ENCODE data around the gene KREMEN1. TPM values are rescaled to one million over a fixed set of nuclear protein-coding genes. Genes with fewer than 3 reads are reported as not detected.
"Not testable (repeated sequence)": the region's sequence is repeated elsewhere in the genome, so short reads cannot be mapped to it uniquely, and the experiment has no call there.

KREMEN1 gene
- 94.7 TPM for polyA plus RNA-seq (ENCODE audit: insufficient read length)

- DNase-seq (ENCODE audit: low read depth): no peak
These were observed at the start of gene KREMEN1 for GRCh38 chr22:29072979-29073617. Gene KREMEN1 (plus strand): TSS chr22:29073035. CDS start chr22:29073131, 96 bp downstream.

GRCh38 chr22:29023172-29023796 is 49.6 kb upstream of the KREMEN1 start:
- no peak for DNase-seq (ENCODE audit: low read depth)

- no peak for DNase-seq (ENCODE audit: low read depth)
These were observed 46.3 kb upstream of the KREMEN1 start for GRCh38 chr22:29026579-29026978.

GRCh38 chr22:29028468-29028867 is 44.4 kb upstream of the KREMEN1 start:
- DNase-seq (ENCODE audit: low read depth): no peak

GRCh38 chr22:29029202-29030000 is 43.4 kb upstream of the KREMEN1 start:
- no peak for DNase-seq (ENCODE audit: low read depth)

- no peak for DNase-seq (ENCODE audit: low read depth)
These were observed 42.7 kb upstream of the KREMEN1 start for GRCh38 chr22:29030016-29030617.

GRCh38 chr22:29030618-29031226 is 42.1 kb upstream of the KREMEN1 start:
- no peak for DNase-seq (ENCODE audit: low read depth)

- DNase-seq (ENCODE audit: low read depth): no peak
These were observed 41.4 kb upstream of the KREMEN1 start for GRCh38 chr22:29031227-29032011.

- DNase-seq (ENCODE audit: low read depth): no peak
These were observed 40.8 kb upstream of the KREMEN1 start for GRCh38 chr22:29032014-29032475.

GRCh38 chr22:29032584-29032983 is 40.3 kb upstream of the KREMEN1 start:
- no peak for DNase-seq (ENCODE audit: low read depth)

GRCh38 chr22:29037340-29037932 is 35.4 kb upstream of the KREMEN1 start:
- DNase-seq (ENCODE audit: low read depth): no peak

- DNase-seq (ENCODE audit: low read depth): no peak
These were observed 33.7 kb upstream of the KREMEN1 start for GRCh38 chr22:29039148-29039547.

- not testable (repeated sequence) for DNase-seq (ENCODE audit: low read depth)
These were observed 33.2 kb upstream of the KREMEN1 start for GRCh38 chr22:29039684-29040083.

- peak; percentile 62 for DNase-seq (ENCODE audit: low read depth)
These were observed 32.2 kb upstream of the KREMEN1 start for GRCh38 chr22:29040385-29041275.

GRCh38 chr22:29041408-29041807 is 31.4 kb upstream of the KREMEN1 start:
- DNase-seq (ENCODE audit: low read depth): no peak

GRCh38 chr22:29043906-29044575 is 28.8 kb upstream of the KREMEN1 start:
- no peak for DNase-seq (ENCODE audit: low read depth)

- no peak for DNase-seq (ENCODE audit: low read depth)
These were observed 28.1 kb upstream of the KREMEN1 start for GRCh38 chr22:29044657-29045176.

- no peak for DNase-seq (ENCODE audit: low read depth)
These were observed 23.8 kb upstream of the KREMEN1 start for GRCh38 chr22:29048822-29049654.

Measured in forelimb muscle (tissue), 1 donor.